Mammary epithelial cell (primary cell): ENCODE results near the gene TM2D3.

Source experiments
- CTCF ChIP-seq, 2 donors: IDR thresholded peaks in 1 of 2; conservative IDR thresholded peaks in 1 of 2; 2 replicates each; pipeline ENCODE4 v1.5.1; 2011 to 2012; ENCODE audit warnings: inconsistent platforms in 2 of 2, low read length in 2 of 2, mild to moderate bottlenecking in 2 of 2, control low read depth in 1 of 2, low read depth in 1 of 2; ENCODE audit not compliant: insufficient read depth in 1 of 2; ENCODE audit errors: extremely low read depth in 1 of 2
- EZH2 ChIP-seq: IDR thresholded peaks from 2 replicates; pipeline ENCODE4 v1.6.1; 2012; ENCODE audit warnings: low read length, inconsistent platforms, borderline replicate concordance

- no peak for TF ChIP-seq CTCF (conservative IDR thresholded peaks at IDR 0.05 in 1 of 2, IDR thresholded peaks at IDR 0.05 in 1 of 2; ENCODE audit: extremely low read depth in 1 of 2, insufficient read depth in 1 of 2, low read depth in 1 of 2, low read length in 2 of 2)
- no peak for TF ChIP-seq EZH2
Measured at GRCh38 chr15:101676921-101677329, 24.7 kb upstream of the TM2D3 start.
